ENCODE results near the gene GPR157. TPM values are rescaled to one million over a fixed set of nuclear protein-coding genes. Genes with fewer than 3 reads are reported as not detected.

Gene GPR157
- total RNA-seq, 2 donors from 2014 or later: 6.0 to 13.5 TPM

DNA sequence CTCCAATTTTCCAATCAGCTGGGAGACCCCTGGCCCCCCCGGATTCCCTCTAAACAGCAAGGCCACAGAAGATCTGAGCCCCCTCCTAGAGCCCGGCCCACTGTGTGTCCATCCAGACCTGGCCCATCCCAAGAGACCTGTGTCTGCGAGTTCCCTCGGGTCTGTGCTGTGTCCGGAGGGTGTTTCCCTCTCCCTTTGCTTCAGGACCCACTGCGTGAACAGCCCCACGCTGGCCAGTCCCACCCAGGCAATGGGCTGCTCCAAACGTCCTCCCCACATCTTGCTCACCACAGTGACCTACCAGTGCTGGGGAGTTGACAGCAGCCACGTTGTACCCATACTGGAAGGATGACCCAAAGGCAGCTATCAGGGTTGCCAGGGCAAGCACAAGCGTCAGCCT is 71.1 kb downstream of the GPR157 start:
- 65 to 68% methylated on average over 8 to 10 of the region's 10 CpGs for WGBS, 2 donors
- ATAC-seq (no peak), DNase-seq (no peak)
- H3K9me3 ChIP-seq: no peaks in the 10 kb centered on the region
- H3K27ac ChIP-seq: no peak overlapping the region
- TF ChIP-seq, protein P1, sequence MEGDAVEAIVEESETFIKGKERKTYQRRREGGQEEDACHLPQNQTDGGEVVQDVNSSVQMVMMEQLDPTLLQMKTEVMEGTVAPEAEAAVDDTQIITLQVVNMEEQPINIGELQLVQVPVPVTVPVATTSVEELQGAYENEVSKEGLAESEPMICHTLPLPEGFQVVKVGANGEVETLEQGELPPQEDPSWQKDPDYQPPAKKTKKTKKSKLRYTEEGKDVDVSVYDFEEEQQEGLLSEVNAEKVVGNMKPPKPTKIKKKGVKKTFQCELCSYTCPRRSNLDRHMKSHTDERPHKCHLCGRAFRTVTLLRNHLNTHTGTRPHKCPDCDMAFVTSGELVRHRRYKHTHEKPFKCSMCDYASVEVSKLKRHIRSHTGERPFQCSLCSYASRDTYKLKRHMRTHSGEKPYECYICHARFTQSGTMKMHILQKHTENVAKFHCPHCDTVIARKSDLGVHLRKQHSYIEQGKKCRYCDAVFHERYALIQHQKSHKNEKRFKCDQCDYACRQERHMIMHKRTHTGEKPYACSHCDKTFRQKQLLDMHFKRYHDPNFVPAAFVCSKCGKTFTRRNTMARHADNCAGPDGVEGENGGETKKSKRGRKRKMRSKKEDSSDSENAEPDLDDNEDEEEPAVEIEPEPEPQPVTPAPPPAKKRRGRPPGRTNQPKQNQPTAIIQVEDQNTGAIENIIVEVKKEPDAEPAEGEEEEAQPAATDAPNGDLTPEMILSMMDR (IDR thresholded peaks at IDR 0.05): no peak
- TF ChIP-seq POLR2A (IDR thresholded peaks at IDR 0.05): no peak
- no peaks in the 10 kb centered on the region for H3K4me1 ChIP-seq
- no peak overlapping the region for H3K4me3 ChIP-seq
- no peaks in the 10 kb centered on the region for H3K27me3 ChIP-seq
- H3K36me3 ChIP-seq (replicated peaks in 1 of 2; ENCODE audit: insufficient read depth in 1 of 2, low read depth in 2 of 2): no peaks in the 10 kb centered on the region
- intact Hi-C loops (cut with DNase I): no loop called here

GRCh38 chr1:9052272-9053049 is 76.4 kb downstream of the GPR157 start:
- intact Hi-C loops (cut with DNase I): no loop called here
- Histone ChIP-seq H3K9me3 (no peaks in the 10 kb centered on the region), H3K4me3 (no peak overlapping the region), H3K36me3 (replicated peaks in 1 of 2; ENCODE audit: insufficient read depth in 1 of 2, low read depth in 2 of 2) (no peaks in the 10 kb centered on the region), H3K27me3 (no peaks in the 10 kb centered on the region), H3K4me1 (no peaks in the 10 kb centered on the region), H3K27ac (no peak overlapping the region)
- WGBS, 2 donors: 88 to 89% methylated on average over 6 of the region's 6 CpGs
- DNase-seq (no peak), ATAC-seq (no peak)
- TF ChIP-seq, protein P1 (IDR thresholded peaks at IDR 0.05): no peak
- TF ChIP-seq POLR2A (IDR thresholded peaks at IDR 0.05): no peak

DNA sequence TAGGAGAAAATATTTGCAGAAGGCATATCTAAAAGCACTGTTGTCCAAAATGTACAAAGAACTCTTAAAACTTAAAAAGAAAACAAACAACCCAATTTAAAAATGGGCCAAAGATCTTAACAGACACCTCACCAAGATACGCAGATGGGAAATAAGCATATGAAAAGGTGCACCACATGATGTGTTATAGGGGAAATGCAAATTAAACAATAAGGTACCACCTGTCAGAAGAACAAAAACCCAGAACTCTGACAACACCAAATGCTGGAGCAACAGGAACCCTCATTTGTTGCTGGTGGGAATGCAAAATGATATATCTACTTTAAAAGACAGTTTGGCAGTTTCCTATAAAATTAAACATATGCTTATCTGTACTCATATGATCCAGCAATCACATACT is 77.5 kb downstream of the GPR157 start:
- Histone ChIP-seq H3K27ac (no peak overlapping the region), H3K27me3 (no peaks in the 10 kb centered on the region), H3K36me3 (replicated peaks in 1 of 2; ENCODE audit: insufficient read depth in 1 of 2, low read depth in 2 of 2) (no peaks in the 10 kb centered on the region), H3K4me1 (no peaks in the 10 kb centered on the region), H3K9me3 (no peaks in the 10 kb centered on the region), H3K4me3 (no peak overlapping the region)
- DNase-seq: no peak
- no peak for TF ChIP-seq POLR2A (IDR thresholded peaks at IDR 0.05)
- TF ChIP-seq, protein P1 (IDR thresholded peaks at IDR 0.05): no peak
- 50 to 67% methylated on average over 1 of the region's 1 CpG for WGBS, 2 donors
- intact Hi-C loops (cut with DNase I): no loop called here
- ATAC-seq: no peak

DNA sequence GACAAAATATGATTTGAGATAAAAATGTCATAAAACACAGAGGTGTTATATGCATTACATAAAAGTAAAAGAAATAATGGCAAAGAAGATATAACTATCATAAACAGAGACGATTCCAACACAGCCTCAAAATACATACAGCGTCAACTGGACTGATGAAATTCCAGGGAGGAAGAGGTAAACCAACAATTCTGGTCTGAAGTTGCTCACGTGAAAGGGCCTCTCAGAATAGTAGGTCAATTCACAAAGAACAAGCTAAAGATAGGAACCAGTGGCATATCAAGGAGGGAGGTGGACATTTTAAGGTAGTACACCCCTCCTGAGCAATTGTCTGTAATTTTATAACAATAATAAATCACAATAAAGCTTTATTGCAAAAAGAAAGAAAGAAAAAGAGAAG is 78.1 kb downstream of the GPR157 start:
- no peak for ATAC-seq
- TF ChIP-seq POLR2A (IDR thresholded peaks at IDR 0.05): no peak
- TF ChIP-seq, protein P1 (IDR thresholded peaks at IDR 0.05): no peak

More for the DNA sequence above, 78.1 kb downstream of the GPR157 start:
- H3K27ac ChIP-seq: no peak overlapping the region
- no peak overlapping the region for H3K4me3 ChIP-seq
- H3K36me3 ChIP-seq (replicated peaks in 1 of 2; ENCODE audit: insufficient read depth in 1 of 2, low read depth in 2 of 2): no peaks in the 10 kb centered on the region
- no peaks in the 10 kb centered on the region for H3K4me1 ChIP-seq
- DNase-seq: no peak
- intact Hi-C loops (cut with DNase I): no loop called here
- no peaks in the 10 kb centered on the region for H3K27me3 ChIP-seq
- H3K9me3 ChIP-seq: no peaks in the 10 kb centered on the region
- 49 to 56% methylated on average over 3 of the region's 3 CpGs for WGBS, 2 donors

MicroRNA genes within 50 kb of the gene (microRNA counts, 767-probe panel; counts per million panel counts)
- 736 to 8,243 counts per million in 2 donors for microRNA hsa-miR-34a-5p

Small RNA genes lying within 50 kb of the gene (small RNA-seq; reads per million reads assigned to genes)
- gene RF00424: not detected

Other genes starting within 250 kb of the GPR157 start
- gene CA6, start 183.2 kb downstream of the GPR157 start, total RNA-seq: not detected
- not detected for gene SLC2A7, start 102.7 kb downstream of the GPR157 start, total RNA-seq
- gene SLC2A5, start 59.5 kb downstream of the GPR157 start, total RNA-seq: under 1 TPM; under 0.01 to 0.26 TPM
- gene H6PD, start 105.7 kb upstream of the GPR157 start, total RNA-seq: 10 to 100 TPM; 24.1 to 35.6 TPM
- 10 to 100 TPM; 14.5 to 16.5 TPM for gene SPSB1, start 163.8 kb upstream of the GPR157 start, total RNA-seq

Measured in body of pancreas (tissue), 4 donors.